Muscle of leg (tissue), 11 donors: ENCODE results near the gene JAKMIP1. TPM values are rescaled to one million over a fixed set of nuclear protein-coding genes. Genes with fewer than 3 reads are reported as not detected.

ENCODE experiments used
- DNase-seq: peaks from one replicate; pipeline ENCODE4 v3.0.0; 2013
- H3K27ac ChIP-seq: one replicate; pipeline ENCODE4 v1.5.1; 2013; ENCODE audit warnings: mild to moderate bottlenecking, low read length, control low read depth
- H3K27me3 ChIP-seq: one replicate; pipeline ENCODE4 v1.6.1; 2013; ENCODE audit warnings: low read length; ENCODE audit not compliant: control insufficient read depth, insufficient read depth
- H3K36me3 ChIP-seq: one replicate; pipeline ENCODE4 v1.6.1; 2013; ENCODE audit warnings: low read length; ENCODE audit not compliant: control insufficient read depth, insufficient read depth
- H3K4me1 ChIP-seq: one replicate; pipeline ENCODE4 v1.6.1; 2013; ENCODE audit warnings: low read length; ENCODE audit not compliant: control insufficient read depth, insufficient read depth
- H3K4me3 ChIP-seq: one replicate; pipeline ENCODE4 v1.5.1; 2013; ENCODE audit warnings: low read length, control low read depth
- H3K9me3 ChIP-seq: replicated peaks from 2 replicates; pipeline ENCODE4 v1.6.1; 2013; ENCODE audit warnings: low read depth, low read length; ENCODE audit not compliant: control insufficient read depth
- WGBS: methylation state at CpG from one replicate; pipeline ENCODE4 v1.1.5; 2013; ENCODE audit warnings: missing lambda C conversion rate; ENCODE audit not compliant: insufficient coverage; 5-methylcytosine and 5-hydroxymethylcytosine counted together
- polyA plus RNA-seq, 8 donors: library from polyadenylated mRNA; unstranded; fragments of 120-200 nt; gene quantifications; one replicate each; pipeline versions ENCODE4 v1.2.1 to v1.2.3, GENCODE V29; 2013; ENCODE audit warnings: inconsistent platforms in 1 of 8, low replicate concordance in 1 of 8; ENCODE audit not compliant: insufficient read length in 8 of 8, insufficient read depth in 1 of 8
- total RNA-seq: library from RNA; stranded (reverse); fragments of 120-200 nt; gene quantifications from one replicate; pipeline ENCODE4 v1.2.4, GENCODE V29; 2013

The JAKMIP1 gene
- total and polyA plus RNA-seq, 9 donors: 0.04 to 0.39 TPM; not detected in 7

- Histone ChIP-seq H3K9me3 (no peaks in the 10 kb centered on the region), H3K27me3 (peaks cover 6% of the 10 kb centered on the region), H3K36me3 (no peaks in the 10 kb centered on the region), H3K4me1 (peaks cover 5% of the 10 kb centered on the region), H3K27ac (no peak overlapping the region), H3K4me3 (no peak overlapping the region)
- WGBS: 55% methylated on average over 18 of the region's 18 CpGs
- no peak for DNase-seq
These were observed 114.4 kb downstream of the JAKMIP1 start for GRCh38 chr4:6085691-6086628.

GRCh38 chr4:6085028-6085690 is 115.2 kb downstream of the JAKMIP1 start:
- 70% methylated on average over 10 of the region's 16 CpGs for WGBS
- Histone ChIP-seq H3K4me1 (peaks cover 5% of the 10 kb centered on the region), H3K9me3 (no peaks in the 10 kb centered on the region), H3K4me3 (no peak overlapping the region), H3K36me3 (no peaks in the 10 kb centered on the region), H3K27me3 (peaks cover 7% of the 10 kb centered on the region), H3K27ac (no peak overlapping the region)
- DNase-seq: no peak

DNA sequence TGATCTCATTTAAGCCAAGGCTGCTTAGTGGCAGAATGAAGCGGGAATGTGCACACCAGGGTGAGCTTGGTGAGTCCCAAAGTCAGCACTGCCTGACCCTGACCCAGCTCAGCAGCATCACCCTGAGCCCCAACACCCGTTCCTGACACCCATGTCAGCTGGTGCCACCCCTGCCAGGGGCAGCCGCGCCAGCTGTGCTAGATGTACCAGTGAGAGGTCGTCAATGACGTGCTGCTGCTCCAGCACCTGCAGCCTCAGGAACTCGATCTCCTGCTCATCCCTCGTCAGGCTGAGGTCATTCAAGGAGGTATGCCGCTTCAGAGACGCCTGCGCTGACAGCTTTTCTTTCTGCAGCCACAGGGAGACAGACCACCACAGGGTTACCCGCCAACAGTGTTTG is 120.4 kb downstream of the JAKMIP1 start:
- Histone ChIP-seq H3K9me3 (no peaks in the 10 kb centered on the region), H3K4me3 (no peak overlapping the region), H3K27me3 (peaks cover 2% of the 10 kb centered on the region), H3K27ac (no peak overlapping the region), H3K4me1 (no peaks in the 10 kb centered on the region), H3K36me3 (no peaks in the 10 kb centered on the region)
- no peak for DNase-seq
- 78% methylated on average over 12 of the region's 12 CpGs for WGBS

- no peak overlapping the region for H3K27ac ChIP-seq
- no peaks in the 10 kb centered on the region for H3K36me3 ChIP-seq
- no peaks in the 10 kb centered on the region for H3K4me1 ChIP-seq
- no peaks in the 10 kb centered on the region for H3K9me3 ChIP-seq
- no peak overlapping the region for H3K4me3 ChIP-seq
- WGBS: 74% methylated on average over 7 of the region's 7 CpGs
- peaks cover 2% of the 10 kb centered on the region for H3K27me3 ChIP-seq
- DNase-seq: no peak
These were observed 121.8 kb downstream of the JAKMIP1 start for GRCh38 chr4:6078560-6078959.

DNA sequence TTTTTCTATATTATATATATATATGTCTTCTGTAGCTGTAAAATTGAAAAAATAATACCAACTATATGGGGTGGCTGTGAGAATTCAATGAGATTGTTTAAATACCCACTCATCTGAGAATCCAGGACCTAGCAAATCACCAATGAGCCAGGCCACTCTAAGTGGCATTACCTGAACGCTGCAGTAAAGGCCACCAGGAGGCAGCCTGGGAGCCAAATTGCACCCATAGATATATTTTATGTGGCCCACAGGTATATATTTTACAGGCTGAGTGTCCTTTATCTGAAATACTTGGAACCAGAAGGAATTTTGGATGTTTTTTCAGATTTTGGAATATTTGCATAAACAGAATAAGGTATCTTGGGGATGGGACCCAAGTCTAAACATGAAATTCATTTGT is 124.0 kb downstream of the JAKMIP1 start:
- peaks cover 2% of the 10 kb centered on the region for H3K27me3 ChIP-seq
- DNase-seq: no peak
- no CpG with 5 or more reads among the region's 1 CpG for WGBS

GRCh38 chr4:6074758-6075157 is 125.6 kb downstream of the JAKMIP1 start:
- 93% methylated on average over 3 of the region's 6 CpGs for WGBS
- no peak for DNase-seq
- H3K4me1 ChIP-seq: no peaks in the 10 kb centered on the region

More for the DNA sequence above, 124.0 kb downstream of the JAKMIP1 start:
- Histone ChIP-seq H3K9me3 (no peaks in the 10 kb centered on the region), H3K4me1 (no peaks in the 10 kb centered on the region), H3K36me3 (no peaks in the 10 kb centered on the region), H3K27ac (no peak overlapping the region), H3K4me3 (no peak overlapping the region)

GRCh38 chr4:6071959-6072720 is 128.2 kb downstream of the JAKMIP1 start:
- Histone ChIP-seq H3K4me3 (no peak overlapping the region), H3K27ac (no peak overlapping the region), H3K9me3 (no peaks in the 10 kb centered on the region), H3K4me1 (no peaks in the 10 kb centered on the region), H3K27me3 (peaks cover 5% of the 10 kb centered on the region), H3K36me3 (no peaks in the 10 kb centered on the region)
- DNase-seq: peak; percentile 14
- WGBS: 52% methylated on average over 7 of the region's 8 CpGs

More at GRCh38 chr4:6074758-6075157, 125.6 kb downstream of the JAKMIP1 start:
- Histone ChIP-seq H3K9me3 (no peaks in the 10 kb centered on the region), H3K27me3 (peaks cover 5% of the 10 kb centered on the region), H3K36me3 (no peaks in the 10 kb centered on the region), H3K4me3 (no peak overlapping the region), H3K27ac (no peak overlapping the region)

- no peaks in the 10 kb centered on the region for H3K36me3 ChIP-seq
- H3K4me1 ChIP-seq: no peaks in the 10 kb centered on the region
- WGBS: 52% methylated on average over 11 of the region's 14 CpGs
- H3K27ac ChIP-seq: no peak overlapping the region
- no peak overlapping the region for H3K4me3 ChIP-seq
- DNase-seq: no peak
- peaks cover 5% of the 10 kb centered on the region for H3K27me3 ChIP-seq
- H3K9me3 ChIP-seq: no peaks in the 10 kb centered on the region
These were observed 129.0 kb downstream of the JAKMIP1 start for GRCh38 chr4:6071191-6071958.

GRCh38 chr4:6069845-6070709 is 130.3 kb downstream of the JAKMIP1 start:
- Histone ChIP-seq H3K36me3 (no peaks in the 10 kb centered on the region), H3K4me1 (no peaks in the 10 kb centered on the region), H3K9me3 (no peaks in the 10 kb centered on the region), H3K27ac (no peak overlapping the region), H3K4me3 (no peak overlapping the region), H3K27me3 (peaks cover 5% of the 10 kb centered on the region)
- 72% methylated on average over 25 of the region's 29 CpGs for WGBS
- no peak for DNase-seq
